HepG2 (cell line): ENCODE data around the gene NLRP6. TPM values are rescaled to one million over a fixed set of nuclear protein-coding genes. Genes with fewer than 3 reads are reported as not detected.
A peak's percentile ranks its signal among the peaks of the same experiment; 100 is the strongest.

Experiments
- ATAC-seq: fragments of 200-7000 bp; cut with Tn5 transposase; 3 replicates; pipeline ENCODE4 v1.9.1; 2020; ENCODE audit warnings: mild to moderate bottlenecking, moderate library complexity
- BruUV-seq: library from RNA; stranded (reverse); fragments of 400-500 nt; replicated peaks from 2 replicates; lab custom pipeline; 2021; lab: Mats Ljungman, UMichigan
- CTCF ChIA-PET: fragments of 300-600 bp; formaldehyde crosslinking; extraction: SDS; loops from one replicate; lab custom pipeline; 2021; ENCODE audit warnings: low total read pairs, inconsistent platforms, low intra/inter-chr PET ratio; lab: Yijun Ruan, JAX
- POLR2A ChIA-PET: fragments of 350-600 bp; sonication (Branson Sonifier 250); formaldehyde crosslinking; loops from one replicate; lab custom pipeline; 2020; ENCODE audit warnings: antibody characterized with exemption, inconsistent platforms; lab: Yijun Ruan, JAX
- DNase-seq: peaks from one replicate; pipeline ENCODE4 v3.0.0-alpha.2; 2015; ENCODE audit warnings: low spot score
- FAIRE-seq: peaks from 3 replicates; lab custom pipeline; 2011; peaks lifted over from hg19 to GRCh38; lab: Jason Lieb, UNC
- H2AFZ ChIP-seq: one replicate; pipeline ENCODE4 v1.6.1; 2011; ENCODE audit warnings: low read length, inconsistent platforms
- H3K27ac ChIP-seq: fragments of 300-600 bp; 3 replicates; pipeline ENCODE4 v1.8.0; 2011; ENCODE audit warnings: mixed run types, mild to moderate bottlenecking, mixed read lengths, low read length, inconsistent platforms; ENCODE audit not compliant: insufficient read depth; ENCODE audit errors: extremely low read length
- H3K27me3 ChIP-seq, 2 experiments: fragments of 200-600 bp in 1 of 2; 2 replicates in 1 of 2; 3 replicates in 1 of 2; pipeline versions ENCODE4 v1.6.0 to v1.8.0; 2011; ENCODE audit warnings: low read length in 2 of 2, mild to moderate bottlenecking in 2 of 2, moderate library complexity in 2 of 2, inconsistent platforms in 1 of 2; ENCODE audit not compliant: insufficient read depth in 2 of 2, control insufficient read depth in 1 of 2
- H3K36me3 ChIP-seq, 2 experiments: fragments of 200-600 bp in 1 of 2; replicated peaks in 1 of 2; 2 replicates in 1 of 2; 3 replicates in 1 of 2; pipeline versions ENCODE4 v1.5.1 to v1.8.0; 2011; ENCODE audit warnings: low read length in 2 of 2, inconsistent platforms in 1 of 2; ENCODE audit not compliant: insufficient read depth in 2 of 2, control insufficient read depth in 1 of 2
- H3K4me1 ChIP-seq: 2 replicates; pipeline ENCODE4 v1.5.1; 2012; ENCODE audit warnings: low read length, inconsistent platforms; ENCODE audit not compliant: insufficient read depth
- H3K4me2 ChIP-seq: 2 replicates; pipeline ENCODE4 v1.6.0; 2011; ENCODE audit warnings: low read depth, low read length, inconsistent platforms
- H3K4me3 ChIP-seq, 3 experiments: fragments of 200-600 bp in 1 of 3; sonication (generic), shearing (Covaris generic) in 1 of 3; replicated peaks in 1 of 3; 2 replicates each; pipeline ENCODE4 v1.5.1; 2011 to 2016; ENCODE audit warnings: low read length in 3 of 3, inconsistent platforms in 2 of 3, low read depth in 2 of 3, mild to moderate bottlenecking in 2 of 3, control low read depth in 1 of 3, mixed read lengths in 1 of 3; ENCODE audit not compliant: insufficient read depth in 1 of 3
- H3K79me2 ChIP-seq: one replicate; pipeline ENCODE4 v1.6.1; 2011; ENCODE audit warnings: low read length, inconsistent platforms; ENCODE audit not compliant: insufficient read depth
- H3K9ac ChIP-seq: 2 replicates; pipeline ENCODE4 v1.6.0; 2011; ENCODE audit warnings: mild to moderate bottlenecking, low read depth, low read length, inconsistent platforms; ENCODE audit not compliant: insufficient read depth
- H3K9me3 ChIP-seq: 2 replicates; pipeline ENCODE4 v1.5.1; 2012; ENCODE audit warnings: mild to moderate bottlenecking, low read length
- H4K20me1 ChIP-seq: 2 replicates; pipeline ENCODE4 v1.6.0; 2011; ENCODE audit warnings: inconsistent platforms, mild to moderate bottlenecking, low read length, moderate library complexity; ENCODE audit not compliant: insufficient read depth
- FOSL1 ChIP-seq: sonication (generic); formaldehyde crosslinking; IDR thresholded peaks from 2 replicates; pipeline ENCODE4 v1.9.0; 2021; ENCODE audit warnings: missing genetic modification reagents, borderline replicate concordance
- HNRNPUL1 ChIP-seq: fragments of 200-400 bp; formaldehyde crosslinking; IDR thresholded peaks from 2 replicates; pipeline ENCODE4 v1.6.1; 2017; ENCODE audit warnings: low read depth, mild to moderate bottlenecking, low read length, moderate library complexity
- RBFOX2 ChIP-seq: fragments of 200-400 bp; formaldehyde crosslinking; IDR thresholded peaks from 2 replicates; pipeline ENCODE4 v1.6.1; 2017; ENCODE audit warnings: low read depth, mild to moderate bottlenecking, low read length
- SUZ12 ChIP-seq: fragments of 150-350 bp; IDR thresholded peaks from 2 replicates; pipeline ENCODE4 v1.6.1; 2014; ENCODE audit warnings: low read depth, low read length
- TEAD2 ChIP-seq: sonication (generic); formaldehyde crosslinking; IDR thresholded peaks from 2 replicates; pipeline ENCODE4 v1.9.0; 2021; ENCODE audit warnings: missing genetic modification reagents
- ZNF121 ChIP-seq: sonication (generic); formaldehyde crosslinking; IDR thresholded peaks from 2 replicates; pipeline ENCODE4 v1.5.0; 2020; ENCODE audit warnings: mild to moderate bottlenecking, missing genetic modification reagents
- ZNF136 ChIP-seq: sonication (generic); formaldehyde crosslinking; IDR thresholded peaks from 2 replicates; pipeline ENCODE4 v1.8.1; 2022; ENCODE audit warnings: low read depth, mild to moderate bottlenecking, moderate library complexity, missing genetic modification reagents
- ZNF232 ChIP-seq: sonication (generic); formaldehyde crosslinking; IDR thresholded peaks from 2 replicates; pipeline ENCODE4 v1.4.0; 2020; ENCODE audit warnings: missing genetic modification reagents, borderline replicate concordance
- ZNF605 ChIP-seq: sonication (generic); formaldehyde crosslinking; IDR thresholded peaks from 2 replicates; pipeline ENCODE4 v1.8.0; 2022; ENCODE audit warnings: mild to moderate bottlenecking, missing genetic modification reagents
- WGBS: methylation state at CpG from one replicate; pipeline ENCODE4 v1.1.6; 2017; ENCODE audit warnings: low lambda C conversion rate; 5-methylcytosine and 5-hydroxymethylcytosine counted together
- in situ Hi-C: cut with HindIII; loops from 2 replicates; pipeline ENCODE4 v1.10.0; 2017; ENCODE audit warnings: low pct_unique_long_range_greater_than_20kb; ENCODE audit not compliant: extremely low pct_ligation_motif_present
- intact Hi-C: fragments of 100-400 bp; cut with micrococcal nuclease; formaldehyde crosslinking; loops from one replicate; pipeline ENCODE4 v1.10.0; 2022; ENCODE audit not compliant: unreplicated experiment
- polyA plus RNA-seq, 8 experiments: library from polyadenylated mRNA; depleted of rRNA in 3 of 8; stranded (reverse) in 7 of 8; unstranded in 1 of 8; fragments of >200 nt; fragmentation: Illumina TruSeq in 4 of 8; extraction: Trizol in 4 of 8; gene quantifications; 2 replicates each; pipeline versions ENCODE4 v1.2.1 to v1.2.3, GENCODE V29; 2011 to 2016; ENCODE audit warnings: low read depth in 4 of 8, missing spikeins in 1 of 8, mixed read lengths in 1 of 8; ENCODE audit not compliant: insufficient read depth in 1 of 8
- total RNA-seq, 5 experiments: library from RNA; depleted of rRNA; stranded (reverse); fragments of >200 nt; fragmentation: Illumina TruSeq; extraction: Trizol; gene quantifications; 2 replicates each; pipeline ENCODE4 v1.2.3, GENCODE V29; 2016; ENCODE audit warnings: low read depth in 1 of 5
- TF ChIP-seq, protein P1 (sequence below): IDR thresholded peaks from 2 replicates; pipeline ENCODE4 v1.6.1; 2016; ENCODE audit warnings: missing biosample characterization, missing genetic modification reagents, low read depth
- TF ChIP-seq, protein P2 (sequence below): sonication (generic); formaldehyde crosslinking; IDR thresholded peaks from 2 replicates; pipeline ENCODE4 v1.9.0; 2022; ENCODE audit warnings: low read depth, missing genetic modification reagents
- TF ChIP-seq, protein P3 (sequence below): sonication (generic); formaldehyde crosslinking; IDR thresholded peaks from 2 replicates; pipeline ENCODE4 v1.8.0; 2022; ENCODE audit warnings: mild to moderate bottlenecking, missing genetic modification reagents, moderate library complexity
- TF ChIP-seq, protein P4 (sequence below): sonication (generic); formaldehyde crosslinking; IDR thresholded peaks from 2 replicates; pipeline ENCODE4 v1.5.1; 2020; ENCODE audit warnings: mild to moderate bottlenecking, missing genetic modification reagents, moderate library complexity

Gene NLRP6
- total and polyA plus RNA-seq, 2 of the 13 experiments (the other 11 are each of a cell fraction or from before 2014, with no cell fraction given), result not detected

DNA sequence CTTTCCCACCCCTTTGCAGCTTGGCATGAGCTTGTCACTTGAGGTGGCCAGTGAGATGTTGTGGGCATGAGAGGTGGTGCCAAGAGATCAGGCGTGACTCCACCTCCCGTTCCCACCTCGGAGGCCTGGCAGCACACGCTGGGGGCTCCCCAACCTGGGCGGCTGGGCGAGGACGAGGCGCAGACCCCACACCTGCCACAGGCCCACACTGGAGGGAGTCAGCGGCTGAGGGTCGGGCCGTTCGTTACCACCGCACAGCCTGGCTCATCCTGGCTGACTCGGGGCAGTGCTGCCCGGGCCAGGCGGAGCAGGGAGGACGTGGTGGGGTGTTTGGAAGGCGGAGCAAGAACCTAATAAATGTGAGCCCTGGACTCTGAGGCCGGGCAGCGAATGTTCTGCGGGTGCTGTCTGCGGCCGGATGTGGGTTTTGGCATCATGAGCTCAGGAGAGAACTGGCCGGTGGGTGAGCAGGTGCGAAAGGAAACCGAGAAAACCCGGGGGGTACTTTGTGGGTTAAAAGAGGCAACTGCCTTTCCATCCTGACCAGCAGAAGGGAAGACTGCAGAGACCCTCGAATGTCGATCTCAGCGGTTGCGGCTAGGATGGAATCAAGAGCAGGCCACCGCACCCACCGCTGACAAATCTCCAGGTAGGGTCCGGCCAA is 52.6 kb downstream of the NLRP6 start:
- Histone ChIP-seq H2AFZ (no peak overlapping the region), H3K27ac (no peak overlapping the region), H3K4me2 (no peak overlapping the region), H3K79me2 (no peaks in the 10 kb centered on the region), H3K4me3 (no peak overlapping the region), H3K9me3 (no peaks in the 10 kb centered on the region), H3K4me1 (peaks cover 60% of the 10 kb centered on the region), H3K27me3 (peaks cover 0 to 5% of the 10 kb centered on the region in 2 experiments; a peak in 3 of 5 replicates), H4K20me1 (no peaks in the 10 kb centered on the region), H3K9ac (no peak overlapping the region), H3K36me3 (no peaks in the 10 kb centered on the region)
- ChIA-PET CTCF (no interaction called here), POLR2A (interaction anchor here (1.2 to 3.8 kb wide), 4 partner anchors 9 to 124 kb away, joined by 3 to 74 read pairs (median 6); partner anchors contain the start of genes BET1L and RIC8A)
- in situ Hi-C loops, result no loop called here
- intact Hi-C loops, result no loop called here
- ATAC-seq (no peak), DNase-seq (no peak), FAIRE-seq (no peak)
- BruUV-seq, result no TSS peak
- 88% methylated on average over 23 of the region's 34 CpGs for WGBS
- TF ChIP-seq FOSL1 (no peak), SUZ12 (no peak), ZNF232 (CRISPR knock-in tag) (no peak), ZNF121 (CRISPR knock-in tag) (0 out of 2 replicates have a peak, but pooled peaks have one; percentile 10), TEAD2 (CRISPR knock-in tag) (no peak), ZNF605 (no peak), ZNF136 (no peak), RBFOX2 (peak; percentile 38; the same call in 1 of the 2 replicates), HNRNPUL1 (no peak)
- TF ChIP-seq, protein P1, sequence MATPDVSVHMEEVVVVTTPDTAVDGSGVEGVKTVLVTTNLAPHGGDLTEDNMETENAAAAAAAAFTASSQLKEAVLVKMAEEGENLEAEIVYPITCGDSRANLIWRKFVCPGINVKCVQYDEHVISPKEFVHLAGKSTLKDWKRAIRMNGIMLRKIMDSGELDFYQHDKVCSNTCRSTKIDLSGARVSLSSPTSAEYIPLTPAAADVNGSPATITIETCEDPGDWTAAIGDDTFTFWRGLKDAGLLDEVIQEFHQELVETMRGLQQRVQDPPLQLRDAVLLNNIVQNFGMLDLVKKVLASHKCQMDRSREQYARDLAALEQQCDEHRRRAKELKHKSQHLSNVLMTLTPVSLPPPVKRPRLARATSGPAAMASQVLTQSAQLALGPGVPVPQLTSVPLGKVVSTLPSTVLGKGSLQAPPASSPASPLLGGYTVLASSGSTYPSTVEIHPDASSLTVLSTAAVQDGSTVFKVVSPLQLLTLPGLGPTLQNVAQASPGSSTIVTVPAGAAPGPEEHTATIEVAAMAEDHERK (CRISPR knock-in tag), result no peak
- TF ChIP-seq, protein P2, sequence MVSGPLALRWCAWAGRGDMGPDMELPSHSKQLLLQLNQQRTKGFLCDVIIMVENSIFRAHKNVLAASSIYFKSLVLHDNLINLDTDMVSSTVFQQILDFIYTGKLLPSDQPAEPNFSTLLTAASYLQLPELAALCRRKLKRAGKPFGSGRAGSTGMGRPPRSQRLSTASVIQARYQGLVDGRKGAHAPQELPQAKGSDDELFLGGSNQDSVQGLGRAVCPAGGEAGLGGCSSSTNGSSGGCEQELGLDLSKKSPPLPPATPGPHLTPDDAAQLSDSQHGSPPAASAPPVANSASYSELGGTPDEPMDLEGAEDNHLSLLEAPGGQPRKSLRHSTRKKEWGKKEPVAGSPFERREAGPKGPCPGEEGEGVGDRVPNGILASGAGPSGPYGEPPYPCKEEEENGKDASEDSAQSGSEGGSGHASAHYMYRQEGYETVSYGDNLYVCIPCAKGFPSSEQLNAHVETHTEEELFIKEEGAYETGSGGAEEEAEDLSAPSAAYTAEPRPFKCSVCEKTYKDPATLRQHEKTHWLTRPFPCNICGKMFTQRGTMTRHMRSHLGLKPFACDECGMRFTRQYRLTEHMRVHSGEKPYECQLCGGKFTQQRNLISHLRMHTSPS (CRISPR knock-in tag), result no peak
- TF ChIP-seq, protein P3, sequence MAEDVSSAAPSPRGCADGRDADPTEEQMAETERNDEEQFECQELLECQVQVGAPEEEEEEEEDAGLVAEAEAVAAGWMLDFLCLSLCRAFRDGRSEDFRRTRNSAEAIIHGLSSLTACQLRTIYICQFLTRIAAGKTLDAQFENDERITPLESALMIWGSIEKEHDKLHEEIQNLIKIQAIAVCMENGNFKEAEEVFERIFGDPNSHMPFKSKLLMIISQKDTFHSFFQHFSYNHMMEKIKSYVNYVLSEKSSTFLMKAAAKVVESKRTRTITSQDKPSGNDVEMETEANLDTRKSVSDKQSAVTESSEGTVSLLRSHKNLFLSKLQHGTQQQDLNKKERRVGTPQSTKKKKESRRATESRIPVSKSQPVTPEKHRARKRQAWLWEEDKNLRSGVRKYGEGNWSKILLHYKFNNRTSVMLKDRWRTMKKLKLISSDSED, result no peak
- TF ChIP-seq, protein P4, sequence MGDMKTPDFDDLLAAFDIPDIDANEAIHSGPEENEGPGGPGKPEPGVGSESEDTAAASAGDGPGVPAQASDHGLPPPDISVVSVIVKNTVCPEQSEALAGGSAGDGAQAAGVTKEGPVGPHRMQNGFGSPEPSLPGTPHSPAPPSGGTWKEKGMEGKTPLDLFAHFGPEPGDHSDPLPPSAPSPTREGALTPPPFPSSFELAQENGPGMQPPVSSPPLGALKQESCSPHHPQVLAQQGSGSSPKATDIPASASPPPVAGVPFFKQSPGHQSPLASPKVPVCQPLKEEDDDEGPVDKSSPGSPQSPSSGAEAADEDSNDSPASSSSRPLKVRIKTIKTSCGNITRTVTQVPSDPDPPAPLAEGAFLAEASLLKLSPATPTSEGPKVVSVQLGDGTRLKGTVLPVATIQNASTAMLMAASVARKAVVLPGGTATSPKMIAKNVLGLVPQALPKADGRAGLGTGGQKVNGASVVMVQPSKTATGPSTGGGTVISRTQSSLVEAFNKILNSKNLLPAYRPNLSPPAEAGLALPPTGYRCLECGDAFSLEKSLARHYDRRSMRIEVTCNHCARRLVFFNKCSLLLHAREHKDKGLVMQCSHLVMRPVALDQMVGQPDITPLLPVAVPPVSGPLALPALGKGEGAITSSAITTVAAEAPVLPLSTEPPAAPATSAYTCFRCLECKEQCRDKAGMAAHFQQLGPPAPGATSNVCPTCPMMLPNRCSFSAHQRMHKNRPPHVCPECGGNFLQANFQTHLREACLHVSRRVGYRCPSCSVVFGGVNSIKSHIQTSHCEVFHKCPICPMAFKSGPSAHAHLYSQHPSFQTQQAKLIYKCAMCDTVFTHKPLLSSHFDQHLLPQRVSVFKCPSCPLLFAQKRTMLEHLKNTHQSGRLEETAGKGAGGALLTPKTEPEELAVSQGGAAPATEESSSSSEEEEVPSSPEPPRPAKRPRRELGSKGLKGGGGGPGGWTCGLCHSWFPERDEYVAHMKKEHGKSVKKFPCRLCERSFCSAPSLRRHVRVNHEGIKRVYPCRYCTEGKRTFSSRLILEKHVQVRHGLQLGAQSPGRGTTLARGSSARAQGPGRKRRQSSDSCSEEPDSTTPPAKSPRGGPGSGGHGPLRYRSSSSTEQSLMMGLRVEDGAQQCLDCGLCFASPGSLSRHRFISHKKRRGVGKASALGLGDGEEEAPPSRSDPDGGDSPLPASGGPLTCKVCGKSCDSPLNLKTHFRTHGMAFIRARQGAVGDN (CRISPR knock-in tag), result peak; percentile 39; the same call in 1 of the 2 replicates
